Mucosa of descending colon (tissue), 3 donors: ENCODE results near the gene CHST8. TPM values are rescaled to one million over a fixed set of nuclear protein-coding genes. Genes with fewer than 3 reads are reported as not detected.

Source experiments
- ATAC-seq: fragments of 200-7000 bp; cut with Tn5 transposase; one replicate; pipeline ENCODE4 v1.9.1; 2020; ENCODE audit warnings: mild to moderate bottlenecking, moderate library complexity
- DNase-seq, 3 donors: peaks; one replicate each; pipeline ENCODE4 v3.0.0-alpha.2; 2020
- H3K36me3 ChIP-seq: fragments of 200-600 bp; one replicate; pipeline ENCODE4 v1.8.0; 2021; ENCODE audit warnings: low read depth, mild to moderate bottlenecking
- H3K4me1 ChIP-seq: fragments of 200-600 bp; one replicate; pipeline ENCODE4 v1.8.0; 2021; ENCODE audit warnings: low read depth, mild to moderate bottlenecking
- H3K4me3 ChIP-seq: fragments of 200-600 bp; one replicate; pipeline ENCODE4 v1.8.0; 2021; ENCODE audit warnings: mild to moderate bottlenecking
- H3K9me3 ChIP-seq: fragments of 200-600 bp; one replicate; pipeline ENCODE4 v1.8.0; 2021; ENCODE audit warnings: mild to moderate bottlenecking
- CTCF ChIP-seq: fragments of 200-600 bp; IDR thresholded peaks from one replicate; pipeline ENCODE4 v1.8.0; 2022; ENCODE audit warnings: antibody characterized with exemption, mild to moderate bottlenecking
- intact Hi-C, 2 donors: fragments of 100-400 bp; cut with DNase I in 1 of 2; cut with micrococcal nuclease in 1 of 2; formaldehyde crosslinking; loops; one replicate each; pipeline versions ENCODE4 v1.11.0 to v1.11.1; 2022; cut with DNase I, micrococcal nuclease
- total RNA-seq, 3 donors: library from RNA; stranded (reverse); fragmentation: NEBNext Ultra II Directional in 2 of 3; extraction: Animal tissue kit (Norgen Biotek cat#: 25700) in 2 of 3; gene quantifications; one replicate each; pipeline versions ENCODE4 v1.2.1 to v1.2.4, GENCODE V29; 2021 to 2023
- donor health status: DM: no; HTN: no; CAD: no; lungs with moderate emphysema.
- donor health status: DM: no; HTN: no; CAD: no.
- donor health status: DM: no; HTN: yes; CAD: no.

CHST8 gene
- total RNA-seq, 3 donors from 2014 or later: 0.31 TPM; not detected in 2

- DNase-seq (no peak), ATAC-seq (no peak)
- H3K4me1 ChIP-seq: no peaks in the 10 kb centered on the region
Observed at GRCh38 chr19:33737681-33738371, 116.1 kb downstream of the CHST8 start.

GRCh38 chr19:33740811-33741396 is 119.2 kb downstream of the CHST8 start:
- Histone ChIP-seq H3K9me3 (no peaks in the 10 kb centered on the region), H3K4me3 (no peak overlapping the region), H3K4me1 (no peaks in the 10 kb centered on the region), H3K36me3 (no peaks in the 10 kb centered on the region)
- ATAC-seq (no peak), DNase-seq (peak in 1 of 3 donors; percentile 49)
- TF ChIP-seq CTCF: no peak
- intact Hi-C loops: no loop called here

More at GRCh38 chr19:33737681-33738371, 116.1 kb downstream of the CHST8 start:
- no peak overlapping the region for H3K4me3 ChIP-seq
- no peaks in the 10 kb centered on the region for H3K36me3 ChIP-seq
- no peaks in the 10 kb centered on the region for H3K9me3 ChIP-seq
- intact Hi-C loops: no loop called here
- TF ChIP-seq CTCF: no peak

- H3K4me1 ChIP-seq: no peaks in the 10 kb centered on the region
- intact Hi-C loops: no loop called here
- no peaks in the 10 kb centered on the region for H3K36me3 ChIP-seq
- TF ChIP-seq CTCF: no peak
- H3K4me3 ChIP-seq: no peak overlapping the region
- DNase-seq (no peak), ATAC-seq (no peak)
- H3K9me3 ChIP-seq: no peaks in the 10 kb centered on the region
Observed at GRCh38 chr19:33745297-33745696, 123.5 kb downstream of the CHST8 start.

GRCh38 chr19:33746159-33746558 is 124.4 kb downstream of the CHST8 start:
- DNase-seq: no peak
- H3K9me3 ChIP-seq: no peaks in the 10 kb centered on the region
- no peaks in the 10 kb centered on the region for H3K36me3 ChIP-seq
- no peak overlapping the region for H3K4me3 ChIP-seq
- no peak for ATAC-seq
- H3K4me1 ChIP-seq: no peaks in the 10 kb centered on the region
- intact Hi-C loops: no loop called here
- TF ChIP-seq CTCF: no peak

GRCh38 chr19:33747273-33747672 is 125.5 kb downstream of the CHST8 start:
- TF ChIP-seq CTCF: no peak
- no peaks in the 10 kb centered on the region for H3K9me3 ChIP-seq

More at GRCh38 chr19:33747273-33747672, 125.5 kb downstream of the CHST8 start:
- Histone ChIP-seq H3K36me3 (no peaks in the 10 kb centered on the region), H3K4me3 (no peak overlapping the region), H3K4me1 (no peaks in the 10 kb centered on the region)
- ATAC-seq: no peak
- no peak for DNase-seq
- intact Hi-C loops: no loop called here
